GM12891 (cell line): ENCODE measurements around the gene SLC24A3.

ENCODE experiments used
- DNase-seq: peaks from one replicate; pipeline ENCODE4 v3.0.0; 2011; ENCODE audit warnings: low spot score; ENCODE audit not compliant: insufficient read length
- FAIRE-seq: peaks from 2 replicates; lab custom pipeline; 2011; peaks lifted over from hg19 to GRCh38; lab: Jason Lieb, UNC
- PAX5 ChIP-seq: IDR thresholded peaks from 2 replicates; pipeline ENCODE4 v1.6.1; 2011; ENCODE audit warnings: low read length, moderate library complexity, mild to moderate bottlenecking; ENCODE audit not compliant: insufficient read depth, severe bottlenecking
- POLR2A ChIP-seq: IDR thresholded peaks from 2 replicates; pipeline ENCODE4 v1.6.1; 2011; ENCODE audit warnings: low read depth, low read length, control low read depth
- POLR2AphosphoS5 ChIP-seq: IDR thresholded peaks from 2 replicates; pipeline ENCODE4 v1.6.1; 2011; ENCODE audit warnings: low read depth, low read length, control low read depth
- POU2F2 ChIP-seq: IDR thresholded peaks from 2 replicates; pipeline ENCODE4 v1.6.1; 2011; ENCODE audit warnings: low read depth, mild to moderate bottlenecking, control low read depth, low read length, moderate library complexity
- SPI1 ChIP-seq: IDR thresholded peaks from 2 replicates; pipeline ENCODE4 v1.6.1; 2011; ENCODE audit warnings: low read depth, low read length, control low read depth
- TAF1 ChIP-seq: IDR thresholded peaks from 2 replicates; pipeline ENCODE4 v1.6.1; 2011; ENCODE audit warnings: low read depth, low read length, control low read depth

Gene SLC24A3

DNA sequence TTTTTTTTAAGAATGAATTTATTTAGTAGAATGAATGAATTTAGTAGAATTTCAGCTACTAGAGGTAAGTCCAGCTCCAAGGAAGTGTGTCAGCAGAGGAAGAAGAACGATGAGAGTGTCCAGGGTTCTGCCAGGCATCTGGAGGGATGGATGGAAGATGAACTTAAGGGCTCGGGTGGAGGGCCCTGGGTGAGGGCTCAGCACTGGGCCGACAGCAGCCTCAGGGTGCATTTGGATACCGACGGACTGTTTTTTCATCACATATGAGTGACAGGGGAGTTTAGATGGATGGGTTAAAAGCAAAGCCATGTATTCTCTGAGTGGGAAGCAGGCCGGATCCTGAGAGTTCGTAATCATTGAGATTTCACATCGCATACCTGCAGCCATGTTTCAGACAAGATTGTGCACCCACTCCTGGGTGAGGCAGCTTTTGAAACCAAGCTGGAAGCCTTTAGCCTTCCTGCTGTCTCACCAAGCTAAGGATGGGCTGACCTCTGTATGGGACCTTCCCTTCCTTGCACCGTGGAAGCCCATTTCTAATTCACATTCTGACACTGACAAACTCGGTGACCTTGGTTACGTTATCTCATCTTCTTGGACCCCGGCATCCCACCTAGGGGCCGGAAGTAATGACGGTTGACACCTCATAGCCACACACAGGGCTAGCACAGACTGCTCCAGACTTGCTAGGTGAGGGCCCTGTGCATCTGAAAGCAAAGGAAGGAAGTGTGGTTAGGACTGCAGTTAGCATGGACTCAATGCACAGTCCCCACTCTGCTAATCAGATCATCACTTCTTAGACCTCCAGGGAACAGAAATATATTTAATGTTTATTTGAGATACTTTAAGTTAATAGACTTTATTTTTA is 228.5 kb downstream of the SLC24A3 start:
- FAIRE-seq (no peak), DNase-seq (no peak)
- no peak for TF ChIP-seq POU2F2
- TF ChIP-seq POLR2A, result no peak

DNA sequence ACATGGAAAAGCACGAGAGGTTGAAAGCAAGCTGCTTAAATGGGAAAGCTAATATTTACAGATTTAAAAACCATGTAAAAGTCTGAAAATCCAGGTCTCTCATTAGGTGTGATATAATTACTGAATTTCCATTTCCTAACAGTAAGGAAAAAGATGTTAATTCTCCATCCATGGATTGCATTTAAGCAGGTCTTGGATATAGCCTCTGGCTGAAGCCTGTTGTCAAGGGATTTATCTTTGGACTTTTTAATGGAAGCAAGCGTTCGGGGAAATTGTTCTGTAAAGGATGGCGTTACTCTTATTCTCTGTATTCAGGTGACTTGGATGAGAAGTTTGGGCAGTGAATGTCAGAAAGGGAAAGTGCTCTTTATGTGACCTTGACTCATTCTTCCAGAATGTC is 233.8 kb downstream of the SLC24A3 start:
- DNase-seq, result no peak
- no peak for FAIRE-seq
- no peak for TF ChIP-seq TAF1
- TF ChIP-seq SPI1, result no peak
- no peak for TF ChIP-seq POU2F2
- TF ChIP-seq PAX5, result no peak
- TF ChIP-seq POLR2AphosphoS5, result no peak
- no peak for TF ChIP-seq POLR2A

- DNase-seq (no peak), FAIRE-seq (no peak)
- TF ChIP-seq TAF1 (no peak), PAX5 (no peak)
These were observed 236.2 kb downstream of the SLC24A3 start for GRCh38 chr20:19448632-19449031.

DNA sequence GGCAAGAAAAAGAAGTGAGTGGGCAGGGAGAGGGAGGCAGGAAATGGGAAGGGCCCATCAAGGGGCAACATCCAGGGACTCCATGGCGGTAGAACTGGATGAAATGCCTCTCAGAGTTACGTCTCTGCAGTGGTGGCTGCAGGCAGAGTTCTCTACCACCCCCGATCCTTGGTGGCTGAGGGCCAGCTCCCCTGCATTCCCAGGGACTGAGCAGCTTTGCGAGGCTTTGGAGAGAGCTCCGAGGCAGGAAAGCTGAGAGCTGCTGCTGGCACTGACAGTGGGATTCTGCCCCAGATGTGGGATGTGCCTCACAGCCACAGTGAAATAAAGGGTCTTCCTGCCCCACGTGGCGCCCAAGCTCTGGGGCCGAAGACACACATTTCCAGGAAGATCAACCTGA is 236.6 kb downstream of the SLC24A3 start:
- FAIRE-seq (no peak), DNase-seq (no peak)
- no peak for TF ChIP-seq POLR2A
- no peak for TF ChIP-seq PAX5
- TF ChIP-seq POLR2AphosphoS5, result no peak

DNA sequence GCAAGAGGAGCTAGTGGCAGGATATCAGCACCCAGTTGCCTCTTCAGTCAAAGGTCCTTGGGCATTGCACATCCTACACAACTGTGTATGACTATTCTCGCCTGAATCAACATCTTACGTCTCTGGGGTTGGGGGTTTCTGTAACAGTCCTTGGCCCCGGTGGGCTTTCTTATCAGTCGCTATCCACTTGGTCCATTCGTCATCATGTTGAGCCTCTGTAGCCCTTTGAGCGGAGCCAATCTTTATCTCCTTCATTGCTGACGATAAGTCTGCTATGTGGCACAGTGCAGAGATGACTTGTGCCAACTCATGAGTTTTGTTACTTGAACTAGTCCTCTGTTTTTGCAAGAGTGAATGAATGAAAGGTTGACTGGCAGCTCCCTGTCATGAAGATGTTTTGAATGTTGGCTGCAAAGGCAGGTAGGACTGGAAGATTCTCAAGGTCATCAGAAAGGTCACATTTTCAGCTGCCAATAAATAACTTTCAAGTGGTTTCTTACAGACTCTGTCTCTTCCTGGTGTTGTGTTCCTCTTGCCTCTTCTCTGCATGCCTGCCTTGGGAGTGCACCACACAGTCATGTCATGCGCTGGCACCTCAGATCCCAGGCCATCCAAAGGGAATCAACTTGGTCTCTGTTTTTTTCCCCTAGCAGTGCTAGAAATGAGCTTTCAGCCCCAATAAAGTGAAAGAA is 238.9 kb downstream of the SLC24A3 start:
- TF ChIP-seq TAF1 (no peak), POLR2AphosphoS5 (no peak), SPI1 (no peak), PAX5 (no peak), POLR2A (no peak), POU2F2 (no peak)
- FAIRE-seq, result no peak

DNA sequence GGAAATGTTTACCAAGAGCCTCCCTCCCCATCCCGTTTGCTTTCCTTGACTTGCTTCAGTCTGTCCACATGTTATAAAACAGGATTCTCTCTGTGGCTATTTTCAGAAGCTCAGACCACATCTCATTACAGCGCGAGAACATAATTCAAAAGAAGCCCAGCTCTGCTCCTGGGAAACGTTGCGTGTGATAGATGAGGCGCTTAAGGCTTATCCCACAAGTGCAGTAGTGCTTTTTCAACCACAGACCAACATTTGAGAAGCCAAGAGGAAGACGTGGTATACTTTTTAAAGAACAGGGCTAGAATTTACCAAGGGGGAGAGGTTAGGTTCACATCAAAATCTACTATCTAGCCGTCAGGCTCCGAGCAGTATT is 239.5 kb downstream of the SLC24A3 start:
- TF ChIP-seq SPI1, result no peak
- no peak for TF ChIP-seq TAF1
- no peak for TF ChIP-seq POLR2AphosphoS5
- no peak for TF ChIP-seq POLR2A
- TF ChIP-seq PAX5, result no peak
- TF ChIP-seq POU2F2, result no peak
- FAIRE-seq (no peak), DNase-seq (no peak)

More for the DNA sequence above, 238.9 kb downstream of the SLC24A3 start:
- no peak for DNase-seq

DNA sequence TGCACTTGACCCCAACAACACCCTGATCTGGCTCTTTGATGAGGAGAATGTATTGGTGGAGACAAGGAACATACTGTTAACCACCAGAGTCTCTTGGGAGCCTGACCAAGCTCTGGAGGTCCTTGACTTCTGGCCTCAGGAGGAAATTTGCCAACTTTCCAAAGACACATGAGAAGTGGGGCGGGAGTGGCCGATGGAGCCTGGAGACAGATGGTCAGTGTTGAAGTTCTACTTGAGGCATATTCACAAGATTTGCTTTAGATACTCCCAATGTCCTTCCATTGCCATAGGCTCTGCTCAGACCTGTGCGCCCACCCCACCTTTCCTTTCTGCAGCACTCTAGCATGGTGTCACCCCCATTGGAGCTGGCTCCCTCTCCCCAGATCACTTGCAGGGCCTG is 241.0 kb downstream of the SLC24A3 start:
- FAIRE-seq, result no peak
- no peak for DNase-seq
- TF ChIP-seq TAF1 (no peak), PAX5 (no peak), POU2F2 (no peak), POLR2A (no peak), POLR2AphosphoS5 (no peak), SPI1 (no peak)

GRCh38 chr20:19453862-19454261 is 241.4 kb downstream of the SLC24A3 start:
- no peak for FAIRE-seq
- no peak for DNase-seq
- no peak for TF ChIP-seq POLR2AphosphoS5
- TF ChIP-seq SPI1, result no peak
- TF ChIP-seq PAX5, result no peak
- no peak for TF ChIP-seq POLR2A
- no peak for TF ChIP-seq POU2F2
- TF ChIP-seq TAF1, result no peak

GRCh38 chr20:19456595-19457395 is 244.4 kb downstream of the SLC24A3 start:
- FAIRE-seq, result no peak
- TF ChIP-seq POLR2A (no peak), POU2F2 (no peak), PAX5 (no peak), POLR2AphosphoS5 (no peak), SPI1 (no peak), TAF1 (no peak)
- DNase-seq, result no peak

DNA sequence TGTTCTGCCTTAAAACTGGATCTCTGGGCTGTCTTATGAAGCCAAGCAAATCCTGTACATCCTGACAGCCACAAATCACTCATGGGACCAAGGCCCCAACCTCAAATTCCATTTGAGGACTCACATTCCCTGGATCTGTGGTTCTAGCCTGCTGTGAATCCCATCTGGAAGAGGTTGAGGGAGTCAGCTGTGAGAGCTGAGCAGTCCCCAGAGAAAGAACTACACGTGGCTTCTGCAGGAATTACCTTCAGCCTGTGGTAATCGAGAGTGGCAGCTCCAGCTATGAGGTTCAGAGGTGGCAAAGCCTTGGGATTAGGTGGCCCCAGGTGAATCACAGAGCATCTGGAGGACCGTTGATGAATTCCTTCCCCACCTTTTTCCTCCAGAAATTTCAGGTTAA is 245.2 kb downstream of the SLC24A3 start:
- TF ChIP-seq POLR2A (no peak), SPI1 (no peak), TAF1 (no peak), POU2F2 (no peak), PAX5 (no peak), POLR2AphosphoS5 (no peak)
- FAIRE-seq (no peak), DNase-seq (no peak)
